SK-N-SH treated with all-trans-retinoic acid at 6 μM for 48 hours (cell line): ENCODE results near the gene ZFHX2.

Source experiments
- ATAC-seq: fragments of 200-7000 bp; cut with Tn5 transposase; 3 replicates; pipeline ENCODE4 v1.9.1; 2020; ENCODE audit warnings: mild to moderate bottlenecking, moderate library complexity
- ARNTL ChIP-seq: fragments of 450-650 bp; formaldehyde crosslinking; IDR thresholded peaks from 2 replicates; pipeline ENCODE4 v1.5.0; 2020; ENCODE audit warnings: low read depth, mild to moderate bottlenecking, moderate library complexity, borderline replicate concordance
- BACH2 ChIP-seq: fragments of 250-450 bp; sonication (Bioruptor Pico); IDR thresholded peaks from 2 replicates; pipeline ENCODE4 v1.9.0; 2021; ENCODE audit warnings: mild to moderate bottlenecking, borderline replicate concordance
- CREB5 ChIP-seq: fragments of 250-450 bp; sonication (Bioruptor Pico); IDR thresholded peaks from 2 replicates; pipeline ENCODE4 v1.5.1; 2020; ENCODE audit warnings: low read depth, mild to moderate bottlenecking, moderate library complexity
- CSDC2 ChIP-seq: fragments of 250-450 bp; sonication (Bioruptor Pico); IDR thresholded peaks from 2 replicates; pipeline ENCODE4 v1.5.0; 2020; ENCODE audit warnings: mild to moderate bottlenecking, moderate library complexity
- CSRNP3 ChIP-seq: fragments of 250-450 bp; sonication (Bioruptor Pico); IDR thresholded peaks from 2 replicates; pipeline ENCODE4 v1.5.1; 2021; ENCODE audit warnings: mild to moderate bottlenecking, moderate library complexity
- ESRRG ChIP-seq: fragments of 250-450 bp; sonication (Bioruptor Pico); IDR thresholded peaks from 2 replicates; pipeline ENCODE4 v1.6.1; 2021; ENCODE audit warnings: mild to moderate bottlenecking
- GLIS3 ChIP-seq: fragments of 250-450 bp; sonication (Bioruptor Pico); IDR thresholded peaks from 2 replicates; pipeline ENCODE4 v1.5.0; 2020; ENCODE audit warnings: mild to moderate bottlenecking, moderate library complexity
- ISL1 ChIP-seq: fragments of 250-450 bp; sonication (Bioruptor Pico); IDR thresholded peaks from 2 replicates; pipeline ENCODE4 v2.1.2; 2022; ENCODE audit warnings: mild to moderate bottlenecking, moderate library complexity
- OSR1 ChIP-seq: fragments of 250-450 bp; sonication (Bioruptor Pico); IDR thresholded peaks from 2 replicates; pipeline ENCODE4 v1.8.0; 2022; ENCODE audit warnings: moderate library complexity, mild to moderate bottlenecking, inconsistent platforms
- PPARA ChIP-seq: fragments of 250-450 bp; sonication (Bioruptor Pico); IDR thresholded peaks from 2 replicates; pipeline ENCODE4 v1.5.0; 2020; ENCODE audit warnings: mild to moderate bottlenecking, borderline replicate concordance
- RARB ChIP-seq: fragments of 250-450 bp; sonication (Bioruptor Pico); IDR thresholded peaks from 2 replicates; pipeline ENCODE4 v1.8.0; 2021; ENCODE audit warnings: mild to moderate bottlenecking, moderate library complexity
- SNAI2 ChIP-seq: fragments of 250-450 bp; sonication (Bioruptor Pico); IDR thresholded peaks from 2 replicates; pipeline ENCODE4 v1.5.0; 2020; ENCODE audit warnings: mild to moderate bottlenecking, moderate library complexity
- TCF4 ChIP-seq: fragments of 250-450 bp; sonication (Bioruptor Pico); IDR thresholded peaks from 2 replicates; pipeline ENCODE4 v1.8.0; 2021; ENCODE audit warnings: mild to moderate bottlenecking, moderate library complexity, borderline replicate concordance
- TOX ChIP-seq: fragments of 250-450 bp; sonication (Bioruptor Pico); IDR thresholded peaks from 2 replicates; pipeline ENCODE4 v1.8.0; 2021; ENCODE audit warnings: mild to moderate bottlenecking, moderate library complexity, borderline replicate concordance
- ZC3H10 ChIP-seq: fragments of 250-450 bp; sonication (Bioruptor Pico); IDR thresholded peaks from 2 replicates; pipeline ENCODE4 v1.5.1; 2021; ENCODE audit warnings: mild to moderate bottlenecking, moderate library complexity
- ZFP3 ChIP-seq: fragments of 250-450 bp; sonication (Bioruptor Pico); IDR thresholded peaks from 2 replicates; pipeline ENCODE4 v1.5.0; 2020; ENCODE audit warnings: mild to moderate bottlenecking, moderate library complexity
- ZFP30 ChIP-seq: fragments of 450-650 bp; formaldehyde crosslinking; IDR thresholded peaks from 2 replicates; pipeline ENCODE4 v1.5.0; 2022; ENCODE audit warnings: mild to moderate bottlenecking, moderate library complexity
- ZNF565 ChIP-seq: fragments of 450-650 bp; formaldehyde crosslinking; conservative IDR thresholded peaks from 2 replicates; pipeline ENCODE4 v1.5.0; 2020; ENCODE audit warnings: low read depth, mild to moderate bottlenecking, moderate library complexity
- ZNF70 ChIP-seq: fragments of 450-650 bp; formaldehyde crosslinking; IDR thresholded peaks from 2 replicates; pipeline ENCODE4 v1.5.0; 2020; ENCODE audit warnings: mild to moderate bottlenecking, moderate library complexity
- TF ChIP-seq, protein P1 (sequence below): fragments of 250-450 bp; sonication (Bioruptor Pico); IDR thresholded peaks from 2 replicates; pipeline ENCODE4 v1.5.0; 2020; ENCODE audit warnings: mild to moderate bottlenecking, moderate library complexity
- TF ChIP-seq, protein P2 (sequence below): fragments of 250-450 bp; sonication (Bioruptor Pico); IDR thresholded peaks from 2 replicates; pipeline ENCODE4 v1.8.0; 2021; ENCODE audit warnings: low read depth, mild to moderate bottlenecking, moderate library complexity, borderline replicate concordance
- TF ChIP-seq, protein P3 (sequence below): fragments of 250-450 bp; sonication (Bioruptor Pico); IDR thresholded peaks from 2 replicates; pipeline ENCODE4 v1.8.0; 2020; ENCODE audit warnings: mild to moderate bottlenecking, moderate library complexity, borderline replicate concordance

Gene ZFHX2

DNA sequence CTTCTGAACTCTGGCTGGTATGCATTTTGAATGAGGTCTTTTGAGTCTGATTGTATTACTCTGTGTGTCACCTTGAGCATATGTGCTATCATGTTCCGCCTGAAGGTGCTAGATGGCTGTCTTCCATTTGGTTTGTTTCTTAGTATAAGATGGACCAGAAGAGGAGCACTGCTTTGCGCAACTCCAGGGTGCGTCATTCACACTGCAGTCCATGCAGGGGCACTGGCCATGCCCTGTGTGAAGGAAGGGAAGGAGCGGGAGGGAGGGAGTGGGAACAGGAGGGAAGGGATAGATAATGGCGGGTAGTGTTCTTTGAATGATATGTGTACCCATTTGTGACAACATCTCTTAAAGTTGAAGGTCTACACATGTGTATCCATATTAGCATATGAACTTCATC lies 8.2 kb downstream of the ZFHX2 start:
- no peak for TF ChIP-seq GLIS3 (CRISPR knock-in tag)
- TF ChIP-seq SNAI2 (CRISPR knock-in tag) = no peak
- TF ChIP-seq, protein P1, sequence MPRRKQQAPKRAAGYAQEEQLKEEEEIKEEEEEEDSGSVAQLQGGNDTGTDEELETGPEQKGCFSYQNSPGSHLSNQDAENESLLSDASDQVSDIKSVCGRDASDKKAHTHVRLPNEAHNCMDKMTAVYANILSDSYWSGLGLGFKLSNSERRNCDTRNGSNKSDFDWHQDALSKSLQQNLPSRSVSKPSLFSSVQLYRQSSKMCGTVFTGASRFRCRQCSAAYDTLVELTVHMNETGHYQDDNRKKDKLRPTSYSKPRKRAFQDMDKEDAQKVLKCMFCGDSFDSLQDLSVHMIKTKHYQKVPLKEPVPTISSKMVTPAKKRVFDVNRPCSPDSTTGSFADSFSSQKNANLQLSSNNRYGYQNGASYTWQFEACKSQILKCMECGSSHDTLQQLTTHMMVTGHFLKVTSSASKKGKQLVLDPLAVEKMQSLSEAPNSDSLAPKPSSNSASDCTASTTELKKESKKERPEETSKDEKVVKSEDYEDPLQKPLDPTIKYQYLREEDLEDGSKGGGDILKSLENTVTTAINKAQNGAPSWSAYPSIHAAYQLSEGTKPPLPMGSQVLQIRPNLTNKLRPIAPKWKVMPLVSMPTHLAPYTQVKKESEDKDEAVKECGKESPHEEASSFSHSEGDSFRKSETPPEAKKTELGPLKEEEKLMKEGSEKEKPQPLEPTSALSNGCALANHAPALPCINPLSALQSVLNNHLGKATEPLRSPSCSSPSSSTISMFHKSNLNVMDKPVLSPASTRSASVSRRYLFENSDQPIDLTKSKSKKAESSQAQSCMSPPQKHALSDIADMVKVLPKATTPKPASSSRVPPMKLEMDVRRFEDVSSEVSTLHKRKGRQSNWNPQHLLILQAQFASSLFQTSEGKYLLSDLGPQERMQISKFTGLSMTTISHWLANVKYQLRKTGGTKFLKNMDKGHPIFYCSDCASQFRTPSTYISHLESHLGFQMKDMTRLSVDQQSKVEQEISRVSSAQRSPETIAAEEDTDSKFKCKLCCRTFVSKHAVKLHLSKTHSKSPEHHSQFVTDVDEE (CRISPR knock-in tag) = no peak
- no peak for TF ChIP-seq ARNTL
- TF ChIP-seq ZFP3 = no peak
- no peak for TF ChIP-seq ZNF70
- TF ChIP-seq TOX = no peak
- no peak for TF ChIP-seq ESRRG (CRISPR knock-in tag)
- no peak for TF ChIP-seq ISL1
- TF ChIP-seq, protein P2, sequence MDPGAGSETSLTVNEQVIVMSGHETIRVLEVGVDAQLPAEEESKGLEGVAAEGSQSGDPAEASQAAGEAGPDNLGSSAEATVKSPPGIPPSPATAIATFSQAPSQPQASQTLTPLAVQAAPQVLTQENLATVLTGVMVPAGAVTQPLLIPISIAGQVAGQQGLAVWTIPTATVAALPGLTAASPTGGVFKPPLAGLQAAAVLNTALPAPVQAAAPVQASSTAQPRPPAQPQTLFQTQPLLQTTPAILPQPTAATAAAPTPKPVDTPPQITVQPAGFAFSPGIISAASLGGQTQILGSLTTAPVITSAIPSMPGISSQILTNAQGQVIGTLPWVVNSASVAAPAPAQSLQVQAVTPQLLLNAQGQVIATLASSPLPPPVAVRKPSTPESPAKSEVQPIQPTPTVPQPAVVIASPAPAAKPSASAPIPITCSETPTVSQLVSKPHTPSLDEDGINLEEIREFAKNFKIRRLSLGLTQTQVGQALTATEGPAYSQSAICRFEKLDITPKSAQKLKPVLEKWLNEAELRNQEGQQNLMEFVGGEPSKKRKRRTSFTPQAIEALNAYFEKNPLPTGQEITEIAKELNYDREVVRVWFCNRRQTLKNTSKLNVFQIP = no peak
- TF ChIP-seq RARB (CRISPR knock-in tag) = no peak
- TF ChIP-seq, protein P3, sequence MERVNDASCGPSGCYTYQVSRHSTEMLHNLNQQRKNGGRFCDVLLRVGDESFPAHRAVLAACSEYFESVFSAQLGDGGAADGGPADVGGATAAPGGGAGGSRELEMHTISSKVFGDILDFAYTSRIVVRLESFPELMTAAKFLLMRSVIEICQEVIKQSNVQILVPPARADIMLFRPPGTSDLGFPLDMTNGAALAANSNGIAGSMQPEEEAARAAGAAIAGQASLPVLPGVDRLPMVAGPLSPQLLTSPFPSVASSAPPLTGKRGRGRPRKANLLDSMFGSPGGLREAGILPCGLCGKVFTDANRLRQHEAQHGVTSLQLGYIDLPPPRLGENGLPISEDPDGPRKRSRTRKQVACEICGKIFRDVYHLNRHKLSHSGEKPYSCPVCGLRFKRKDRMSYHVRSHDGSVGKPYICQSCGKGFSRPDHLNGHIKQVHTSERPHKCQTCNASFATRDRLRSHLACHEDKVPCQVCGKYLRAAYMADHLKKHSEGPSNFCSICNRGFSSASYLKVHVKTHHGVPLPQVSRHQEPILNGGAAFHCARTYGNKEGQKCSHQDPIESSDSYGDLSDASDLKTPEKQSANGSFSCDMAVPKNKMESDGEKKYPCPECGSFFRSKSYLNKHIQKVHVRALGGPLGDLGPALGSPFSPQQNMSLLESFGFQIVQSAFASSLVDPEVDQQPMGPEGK (CRISPR knock-in tag) = no peak
- no peak for TF ChIP-seq ZNF565 (CRISPR knock-in tag)
- TF ChIP-seq OSR1 (CRISPR knock-in tag) = no peak
- no peak for TF ChIP-seq ZFP30 (CRISPR knock-in tag)
- TF ChIP-seq ZC3H10 (CRISPR knock-in tag) = no peak
- TF ChIP-seq TCF4 (CRISPR knock-in tag) = no peak
- no peak for TF ChIP-seq PPARA (CRISPR knock-in tag)
- TF ChIP-seq CREB5 (CRISPR knock-in tag) = no peak
- no peak for TF ChIP-seq CSRNP3 (CRISPR knock-in tag)
- TF ChIP-seq, all 23 proteins: peak for 0
- no peak for ATAC-seq

DNA sequence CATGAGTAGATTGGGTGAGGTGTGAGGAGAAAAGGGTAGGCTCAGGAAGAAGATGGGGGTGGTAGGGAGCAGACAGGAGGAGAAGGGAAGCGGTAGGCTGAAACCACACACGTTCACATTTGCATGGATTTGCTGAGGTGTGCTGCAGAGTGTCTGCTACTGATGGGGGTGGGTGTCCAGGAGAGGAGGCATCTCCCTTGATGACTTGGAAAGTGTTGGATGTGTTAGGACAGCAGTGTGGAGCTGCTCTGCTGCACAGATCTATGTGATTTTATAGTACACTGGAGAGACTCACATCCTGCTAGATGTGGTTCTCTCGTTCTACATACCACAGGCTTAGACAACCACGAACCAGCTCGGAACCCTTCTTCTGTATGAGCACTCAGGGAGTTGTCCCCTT lies 9.3 kb downstream of the ZFHX2 start:
- ATAC-seq = no peak
- TF ChIP-seq OSR1 (CRISPR knock-in tag) (no peak), ISL1 (no peak), GLIS3 (CRISPR knock-in tag) (no peak), SNAI2 (CRISPR knock-in tag) (no peak), CSDC2 (CRISPR knock-in tag) (no peak), BACH2 (CRISPR knock-in tag) (no peak), CREB5 (CRISPR knock-in tag) (no peak), TOX (no peak)
- TF ChIP-seq, protein P2 = no peak
- TF ChIP-seq, protein P1 (CRISPR knock-in tag) = no peak
- TF ChIP-seq, protein P3 (CRISPR knock-in tag) = no peak
